Heart left ventricle (tissue), 16 donors: ENCODE results near the gene RNF144B. TPM values are rescaled to one million over a fixed set of nuclear protein-coding genes. Genes with fewer than 3 reads are reported as not detected.

Experiments
- ATAC-seq, 4 donors: fragments of 200-7000 bp; cut with Tn5 transposase; one replicate each; pipeline ENCODE4 v1.9.1; 2020 to 2022; ENCODE audit warnings: moderate library complexity in 4 of 4, mild to moderate bottlenecking in 3 of 4, moderate number of reproducible peaks in 1 of 4
- DNase-seq, 5 donors: peaks; one replicate each; pipeline ENCODE4 v3.0.0-alpha.2; 2020
- H3K27ac ChIP-seq, 12 donors: fragments of 200-600 bp; sonication (generic) in 4 of 12; one replicate each; pipeline versions ENCODE4 v1.5.0 to v1.8.0; 2016 to 2022; ENCODE audit warnings: mild to moderate bottlenecking in 2 of 12
- H3K27me3 ChIP-seq, 9 donors: fragments of 200-600 bp; sonication (generic) in 2 of 9; one replicate each; pipeline versions ENCODE4 v1.5.1 to v1.8.0; 2016 to 2022; ENCODE audit warnings: mild to moderate bottlenecking in 3 of 9
- H3K36me3 ChIP-seq, 9 donors: fragments of 200-600 bp; sonication (generic) in 2 of 9; one replicate each; pipeline versions ENCODE4 v1.5.0 to v1.8.0; 2018 to 2022; ENCODE audit warnings: mild to moderate bottlenecking in 2 of 9
- H3K4me1 ChIP-seq, 12 donors: fragments of 200-600 bp; sonication (generic) in 4 of 12; one replicate each; pipeline versions ENCODE4 v1.5.0 to v1.8.0; 2016 to 2022; ENCODE audit warnings: mild to moderate bottlenecking in 3 of 12
- H3K4me3 ChIP-seq, 12 donors: fragments of 200-600 bp; sonication (generic) in 4 of 12; one replicate each; pipeline versions ENCODE4 v1.5.0 to v1.8.0; 2017 to 2022; ENCODE audit warnings: mild to moderate bottlenecking in 9 of 12, moderate library complexity in 4 of 12
- H3K9me3 ChIP-seq, 12 donors: fragments of 200-600 bp; sonication (generic) in 4 of 12; one replicate each; pipeline versions ENCODE4 v1.5.0 to v1.8.0; 2016 to 2022; ENCODE audit warnings: mild to moderate bottlenecking in 1 of 12
- POLR2A ChIP-seq, 2 donors: fragments of 450-650 bp; IDR thresholded peaks; one replicate each; pipeline ENCODE4 v1.6.1; 2017; ENCODE audit warnings: antibody characterized with exemption in 2 of 2, mild to moderate bottlenecking in 2 of 2, moderate library complexity in 2 of 2
- WGBS, 4 donors: extraction: QIAGEN DNeasy Blood & Tissue Kit in 2 of 4; methylation state at CpG; one replicate each; pipeline versions ENCODE4 v1.1.5 to v1.1.7; 2013 to 2018; 5-methylcytosine and 5-hydroxymethylcytosine counted together
- intact Hi-C, 10 donors: fragments of 100-400 bp; cut with DNase I; formaldehyde crosslinking; loops; one replicate each; pipeline versions ENCODE4 v1.11.1 to v1.14.2; 2022
- polyA plus RNA-seq, 2 donors: library from polyadenylated mRNA; stranded (reverse); fragments of 200-250 nt; gene quantifications; one replicate each; pipeline ENCODE4 v1.2.3, GENCODE V29; 2013
- total RNA-seq, 9 donors: library from RNA; depleted of rRNA in 2 of 9; stranded (reverse); fragments of >200 nt in 2 of 9; fragmentation: NEBNext Ultra II Directional in 3 of 9; extraction: Animal tissue kit (Norgen Biotek cat#: 25700) in 3 of 9; gene quantifications; one replicate each; pipeline versions ENCODE4 v1.1.0 to v1.2.4, GENCODE V29; 2016 to 2023
- TF ChIP-seq, protein P1 (sequence below), 12 donors: fragments of 200-600 bp; sonication (generic) in 4 of 12; IDR thresholded peaks; one replicate each; pipeline versions ENCODE4 v1.5.0 to v1.8.0; 2018 to 2022; ENCODE audit warnings: antibody characterized with exemption in 12 of 12, mild to moderate bottlenecking in 5 of 12
- donor health status: ischemic (EF 13 %, LVEDD 7.1; RV severe dilation, severe dysfunction).
- donor health status: healthy with polysubstance abuse.
- donor health status: DM: no; HTN: yes; CAD: no.
- donor health status: DM: no; HTN: no; CAD: no.
- donor health status: ischemic (EF 25% LVEDD 6.9; RV normal size, moderate dysfunction).
- donor health status: ischemic (EF 25% LVEDD 5.7; RV mildly dilated, moderate dysfunction).
- donor health status: healthy.
- donor health status: DM: yes; HTN: yes; CAD: no.
- donor health status: ischemic (EF 35%, LVEDD 5.7; RV mildly dilated, moderate dysfunction).
- donor health status: nonischemic (EF 11% LVEDD 7.7; RV severe dilation, severe dysfunction).
- donor health status: DM: yes; HTN: yes; CAD: no.
- donor health status: PGD.
- donor health status: ischemic (EF 29% LVEDD 5.4; RV normal size, mild dysfunction).
- donor health status: nonischemic (EF 23%, LVEDD 6.1; RV moderate dilation, normal function).

RNF144B gene
- total and polyA plus RNA-seq, 11 donors: 6.1 to 20.7 (median 9.6) TPM

DNA sequence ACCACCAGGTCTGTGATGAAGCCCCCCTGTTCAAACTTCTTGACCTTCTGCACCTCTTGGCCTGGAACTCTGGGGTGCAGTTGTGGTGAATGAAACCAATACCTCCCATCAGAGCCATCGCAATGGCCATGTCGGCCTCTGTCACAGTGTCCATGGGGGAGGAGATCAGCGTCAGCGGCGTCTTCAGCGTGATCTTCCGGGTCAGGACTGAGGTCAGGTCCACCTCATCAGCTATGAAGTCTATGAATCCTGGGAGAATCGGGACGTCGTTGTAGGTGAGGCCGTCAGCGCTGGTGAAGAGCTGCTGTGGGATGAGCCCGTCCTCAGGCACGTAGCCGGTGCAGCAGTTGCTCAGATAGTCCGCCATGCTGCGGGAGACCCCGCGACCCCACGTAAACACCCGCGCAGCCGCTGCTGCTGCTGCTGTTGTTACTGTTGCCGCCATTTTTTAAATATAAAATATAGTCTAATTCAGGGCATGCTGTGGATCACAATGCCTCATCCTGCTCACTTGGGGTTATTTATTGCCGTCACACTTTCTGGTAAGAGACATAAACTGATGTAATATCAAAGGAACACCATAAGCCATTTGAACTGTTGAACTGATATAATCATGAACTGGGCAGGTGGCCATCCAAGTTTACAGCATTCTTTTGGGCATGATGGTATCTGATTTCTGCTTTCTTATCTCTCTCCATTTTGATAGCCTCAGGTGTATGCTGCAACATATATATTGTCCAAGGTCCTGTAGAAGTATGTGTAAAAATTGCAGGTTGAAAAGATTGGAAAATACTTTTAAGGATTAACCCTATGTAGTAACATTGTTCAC, 18.7 kb upstream of the RNF144B start:
- Histone ChIP-seq H3K36me3 (no peaks in the 10 kb centered on the region), H3K4me3 (no peak overlapping the region), H3K4me1 (peaks cover 0 to 17% (median 0%) of the 10 kb centered on the region in 12 donors), H3K27ac (no peak overlapping the region), H3K27me3 (no peaks in the 10 kb centered on the region), H3K9me3 (no peaks in the 10 kb centered on the region)
- TF ChIP-seq, protein P1, sequence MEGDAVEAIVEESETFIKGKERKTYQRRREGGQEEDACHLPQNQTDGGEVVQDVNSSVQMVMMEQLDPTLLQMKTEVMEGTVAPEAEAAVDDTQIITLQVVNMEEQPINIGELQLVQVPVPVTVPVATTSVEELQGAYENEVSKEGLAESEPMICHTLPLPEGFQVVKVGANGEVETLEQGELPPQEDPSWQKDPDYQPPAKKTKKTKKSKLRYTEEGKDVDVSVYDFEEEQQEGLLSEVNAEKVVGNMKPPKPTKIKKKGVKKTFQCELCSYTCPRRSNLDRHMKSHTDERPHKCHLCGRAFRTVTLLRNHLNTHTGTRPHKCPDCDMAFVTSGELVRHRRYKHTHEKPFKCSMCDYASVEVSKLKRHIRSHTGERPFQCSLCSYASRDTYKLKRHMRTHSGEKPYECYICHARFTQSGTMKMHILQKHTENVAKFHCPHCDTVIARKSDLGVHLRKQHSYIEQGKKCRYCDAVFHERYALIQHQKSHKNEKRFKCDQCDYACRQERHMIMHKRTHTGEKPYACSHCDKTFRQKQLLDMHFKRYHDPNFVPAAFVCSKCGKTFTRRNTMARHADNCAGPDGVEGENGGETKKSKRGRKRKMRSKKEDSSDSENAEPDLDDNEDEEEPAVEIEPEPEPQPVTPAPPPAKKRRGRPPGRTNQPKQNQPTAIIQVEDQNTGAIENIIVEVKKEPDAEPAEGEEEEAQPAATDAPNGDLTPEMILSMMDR (IDR thresholded peaks at IDR 0.05): no peak
- no peak for TF ChIP-seq POLR2A (IDR thresholded peaks at IDR 0.05)
- 93 to 97% (median 94%) methylated on average over 20 to 25 of the region's 25 CpGs for WGBS, 4 donors
- DNase-seq (no peak), ATAC-seq (no peak)
- intact Hi-C loops: no loop called here

DNA sequence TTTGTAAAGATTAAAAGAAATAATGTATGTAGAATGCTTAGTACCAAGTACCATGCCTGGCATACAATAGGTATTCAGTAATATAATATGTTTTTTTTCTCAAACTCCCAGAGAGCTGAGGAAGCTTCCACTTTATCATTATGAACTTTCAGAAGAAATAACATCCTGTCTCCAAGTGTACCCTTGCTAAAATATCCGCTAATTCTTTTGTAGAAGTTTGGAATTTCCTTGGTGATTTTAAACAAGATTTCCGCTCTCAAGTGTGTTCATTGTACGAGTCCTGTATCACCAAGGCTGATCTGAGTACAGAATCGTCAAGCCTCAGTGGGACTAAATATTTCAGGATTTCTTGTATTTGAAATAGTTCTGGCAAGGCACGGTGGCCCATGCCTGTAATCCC, 16.1 kb upstream of the RNF144B start:
- peak; percentile 50 to 85 (median 59) for ATAC-seq
- H3K27ac ChIP-seq: peak overlapping the region; percentile 36 to 83 (median 72)

GRCh38 chr6:18371656-18372055, 15.5 kb upstream of the RNF144B start:
- 56 to 93% (median 85%) methylated on average over 2 of the region's 2 CpGs for WGBS, 4 donors
- peak overlapping the region; percentile 36 to 83 (median 72) for H3K27ac ChIP-seq
- H3K36me3 ChIP-seq: no peaks in the 10 kb centered on the region
- intact Hi-C loops: loop anchor here in 2 of 10 donors (1.0 to 2.0 kb wide), 2 partner anchors 13 to 15 kb away; no protein-coding TSS in a partner anchor
- ATAC-seq (no peak), DNase-seq (no peak)
- H3K9me3 ChIP-seq: no peaks in the 10 kb centered on the region
- no peak for TF ChIP-seq POLR2A (IDR thresholded peaks at IDR 0.05)
- TF ChIP-seq, protein P1 (IDR thresholded peaks at IDR 0.05): no peak
- peaks cover 0 to 17% (median 0%) of the 10 kb centered on the region in 12 donors for H3K4me1 ChIP-seq
- H3K27me3 ChIP-seq: no peaks in the 10 kb centered on the region
- no peak overlapping the region for H3K4me3 ChIP-seq

More for the DNA sequence above, 16.1 kb upstream of the RNF144B start:
- intact Hi-C loops: loop anchor here in 2 of 10 donors (1.0 to 2.0 kb wide), 2 partner anchors 14 to 15 kb away; no protein-coding TSS in a partner anchor
- DNase-seq: no peak
- Histone ChIP-seq H3K9me3 (no peaks in the 10 kb centered on the region), H3K36me3 (no peaks in the 10 kb centered on the region), H3K27me3 (no peaks in the 10 kb centered on the region), H3K4me1 (peaks cover 0 to 17% (median 0%) of the 10 kb centered on the region in 12 donors), H3K4me3 (no peak overlapping the region)
- 61 to 72% (median 65%) methylated on average over 5 of the region's 5 CpGs for WGBS, 4 donors
- TF ChIP-seq, protein P1 (IDR thresholded peaks at IDR 0.05): no peak
- TF ChIP-seq POLR2A (IDR thresholded peaks at IDR 0.05): no peak

DNA sequence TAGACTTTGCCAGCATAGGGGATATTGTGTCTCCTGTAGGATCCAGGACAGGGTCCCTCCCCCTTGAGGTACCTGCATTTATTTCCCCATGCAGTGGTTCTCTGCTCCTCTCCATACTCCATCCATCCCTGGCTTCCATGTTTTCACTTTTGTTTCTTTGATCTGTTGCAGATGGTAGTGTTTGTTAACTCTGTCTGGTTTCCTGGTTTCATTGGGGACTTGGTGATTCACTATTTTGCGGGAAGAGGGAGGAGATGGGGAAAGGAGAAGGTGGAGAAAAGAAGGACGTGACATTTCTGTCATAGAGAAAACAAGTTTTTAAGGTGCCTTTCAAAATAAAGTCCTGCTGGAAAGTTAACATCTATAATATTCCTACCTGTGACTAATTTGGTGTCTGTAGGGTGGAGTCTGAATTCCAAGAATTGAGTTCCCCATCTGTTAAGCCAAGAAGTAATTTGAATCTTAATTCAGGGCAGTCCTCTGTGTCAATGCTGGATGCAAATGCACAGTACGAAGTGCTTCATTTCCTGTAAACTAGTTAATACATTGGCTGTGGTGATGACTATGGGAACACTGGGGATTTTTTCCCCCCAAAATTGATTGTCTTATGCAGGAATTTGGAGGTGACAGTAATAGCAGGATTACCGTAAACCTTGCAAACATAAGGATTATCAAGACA, 6.9 kb upstream of the RNF144B start:
- Histone ChIP-seq H3K27ac (peak overlapping the region in 1 of 12 donors; percentile 15), H3K9me3 (no peaks in the 10 kb centered on the region), H3K27me3 (no peaks in the 10 kb centered on the region), H3K4me1 (peaks cover 0 to 25% (median 0%) of the 10 kb centered on the region in 12 donors), H3K36me3 (no peaks in the 10 kb centered on the region), H3K4me3 (no peak overlapping the region)
- ATAC-seq (no peak), DNase-seq (no peak)
- intact Hi-C loops: loop anchor here in 1 of 10 donors (10.0 kb wide), 1 partner anchor 55 kb away; no protein-coding TSS in a partner anchor
- TF ChIP-seq POLR2A (IDR thresholded peaks at IDR 0.05): no peak
- TF ChIP-seq, protein P1 (IDR thresholded peaks at IDR 0.05): no peak
- WGBS, 4 donors: 68 to 78% (median 76%) methylated on average over 4 of the region's 4 CpGs
